ENCODE measurements around the gene DACH1.

GRCh38 chr13:71860547-71861138 is 6.4 kb downstream of the DACH1 start:
- TF ChIP-seq POLR2A (IDR thresholded peaks at IDR 0.05): no peak
- TF ChIP-seq CTCF (IDR thresholded peaks at IDR 0.05 in 4 of 5, conservative IDR thresholded peaks at IDR 0.05 in 1 of 5): no peak
